Measurements from ENCODE around the gene KIAA0825. TPM values are rescaled to one million over a fixed set of nuclear protein-coding genes. Genes with fewer than 3 reads are reported as not detected.

KIAA0825 gene
- total and polyA plus RNA-seq, 8 donors, result 0.29 to 15.6 (median 1.5) TPM

GRCh38 chr5:94192658-94193391 is 425.6 kb downstream of the KIAA0825 start:
- Histone ChIP-seq H3K9me3 (peaks cover 0 to 4% (median 0%) of the 10 kb centered on the region in 4 donors), H3K4me1 (no peaks in the 10 kb centered on the region), H3K4me3 (no peak overlapping the region), H3K27ac (no peak overlapping the region), H3K27me3 (no peaks in the 10 kb centered on the region), H3K36me3 (no peaks in the 10 kb centered on the region)
- TF ChIP-seq CTCF (IDR thresholded peaks at IDR 0.05) (no peak), EP300 (IDR thresholded peaks at IDR 0.05) (no peak), POLR2AphosphoS5 (IDR thresholded peaks at IDR 0.05) (no peak), POLR2A (IDR thresholded peaks at IDR 0.05) (no peak)
- WGBS, 5 donors, result 80 to 92% (median 88%) methylated on average over 3 of the region's 3 CpGs
- intact Hi-C loops (cut with DNase I; ENCODE audit: low total_unique reads), result no loop called here
- DNase-seq, result no peak

GRCh38 chr5:94191604-94192003 is 426.8 kb downstream of the KIAA0825 start:
- no peak overlapping the region for H3K4me3 ChIP-seq
- no peak overlapping the region for H3K27ac ChIP-seq
- 74 to 87% (median 82%) methylated on average over 2 of the region's 2 CpGs for WGBS, 5 donors
- no peak for DNase-seq
- intact Hi-C loops (cut with DNase I; ENCODE audit: low total_unique reads), result no loop called here
- H3K9me3 ChIP-seq, result peaks cover 0 to 4% (median 0%) of the 10 kb centered on the region in 4 donors
- no peaks in the 10 kb centered on the region for H3K36me3 ChIP-seq
- no peak for TF ChIP-seq CTCF (IDR thresholded peaks at IDR 0.05)
- TF ChIP-seq POLR2A (IDR thresholded peaks at IDR 0.05), result no peak
- TF ChIP-seq EP300 (IDR thresholded peaks at IDR 0.05), result no peak
- no peak for TF ChIP-seq POLR2AphosphoS5 (IDR thresholded peaks at IDR 0.05)
- H3K4me1 ChIP-seq, result no peaks in the 10 kb centered on the region
- no peaks in the 10 kb centered on the region for H3K27me3 ChIP-seq

- intact Hi-C loops (cut with DNase I; ENCODE audit: low total_unique reads), result no loop called here
- no peak for DNase-seq
- no peak overlapping the region for H3K4me3 ChIP-seq
- 70 to 82% (median 81%) methylated on average over 2 of the region's 2 CpGs for WGBS, 5 donors
- no peaks in the 10 kb centered on the region for H3K27me3 ChIP-seq
- TF ChIP-seq POLR2A (IDR thresholded peaks at IDR 0.05), result no peak
- no peak for TF ChIP-seq POLR2AphosphoS5 (IDR thresholded peaks at IDR 0.05)
- TF ChIP-seq CTCF (IDR thresholded peaks at IDR 0.05), result no peak
- no peak for TF ChIP-seq EP300 (IDR thresholded peaks at IDR 0.05)
- H3K27ac ChIP-seq, result no peak overlapping the region
- no peaks in the 10 kb centered on the region for H3K36me3 ChIP-seq
- H3K4me1 ChIP-seq, result no peaks in the 10 kb centered on the region
- H3K9me3 ChIP-seq, result peaks cover 0 to 4% (median 0%) of the 10 kb centered on the region in 4 donors
Measured at GRCh38 chr5:94188725-94189124, 429.7 kb downstream of the KIAA0825 start.

- peaks cover 0 to 4% (median 0%) of the 10 kb centered on the region in 4 donors for H3K9me3 ChIP-seq
Measured at GRCh38 chr5:94184870-94185269, 433.5 kb downstream of the KIAA0825 start.

More at GRCh38 chr5:94184870-94185269, 433.5 kb downstream of the KIAA0825 start:
- H3K27ac ChIP-seq, result no peak overlapping the region
- no peaks in the 10 kb centered on the region for H3K4me1 ChIP-seq
- intact Hi-C loops (cut with DNase I; ENCODE audit: low total_unique reads), result no loop called here
- 68 to 89% (median 81%) methylated on average over 1 of the region's 1 CpG for WGBS, 5 donors
- no peak for DNase-seq
- H3K36me3 ChIP-seq, result no peaks in the 10 kb centered on the region
- no peaks in the 10 kb centered on the region for H3K27me3 ChIP-seq
- TF ChIP-seq POLR2A (IDR thresholded peaks at IDR 0.05) (no peak), EP300 (IDR thresholded peaks at IDR 0.05) (no peak), POLR2AphosphoS5 (IDR thresholded peaks at IDR 0.05) (no peak), CTCF (IDR thresholded peaks at IDR 0.05) (no peak)
- no peak overlapping the region for H3K4me3 ChIP-seq
